ENCODE data around the gene DPH1.

The DPH1 gene

GRCh38 chr17:2049333-2050299 lies 19.7 kb downstream of the DPH1 start:
- Histone ChIP-seq H3K9ac (ENCODE audit: low read depth in 1 of 2, low read length in 2 of 2) (peak overlapping the region; percentile 32 to 70), H3K27me3 (ENCODE audit: control insufficient read depth in 2 of 2, insufficient read depth in 2 of 2, low read length in 2 of 2) (peaks cover 10 to 17% of the 10 kb centered on the region in 2 donors), H3K9me3 (ENCODE audit: control insufficient read depth in 2 of 2, low read length in 2 of 2) (no peaks in the 10 kb centered on the region), H3K4me1 (ENCODE audit: control insufficient read depth in 2 of 2, insufficient read depth in 2 of 2, low read length in 2 of 2) (peaks cover 11 to 18% of the 10 kb centered on the region in 2 donors), H3K36me3 (ENCODE audit: control insufficient read depth in 2 of 2, insufficient read depth in 2 of 2, low read length in 2 of 2) (no peaks in the 10 kb centered on the region), H3K27ac (ENCODE audit: low read depth in 2 of 2, low read length in 2 of 2) (peak overlapping the region; percentile 32 to 37), H3K4me3 (ENCODE audit: low read length in 2 of 2) (peak overlapping the region; percentile 75 to 78)

- Histone ChIP-seq H3K27ac (ENCODE audit: low read depth in 2 of 2, low read length in 2 of 2) (no peak overlapping the region), H3K36me3 (ENCODE audit: control insufficient read depth in 2 of 2, insufficient read depth in 2 of 2, low read length in 2 of 2) (no peaks in the 10 kb centered on the region), H3K9ac (ENCODE audit: low read depth in 1 of 2, low read length in 2 of 2) (no peak overlapping the region), H3K4me1 (ENCODE audit: control insufficient read depth in 2 of 2, insufficient read depth in 2 of 2, low read length in 2 of 2) (peaks cover 11 to 22% of the 10 kb centered on the region in 2 donors), H3K9me3 (ENCODE audit: control insufficient read depth in 2 of 2, low read length in 2 of 2) (no peaks in the 10 kb centered on the region), H3K4me3 (ENCODE audit: low read length in 2 of 2) (peak overlapping the region; percentile 26 to 78), H3K27me3 (ENCODE audit: control insufficient read depth in 2 of 2, insufficient read depth in 2 of 2, low read length in 2 of 2) (peaks cover 10 to 18% of the 10 kb centered on the region in 2 donors)
Measured at GRCh38 chr17:2050300-2051060, 20.5 kb downstream of the DPH1 start.

- Histone ChIP-seq H3K4me1 (ENCODE audit: control insufficient read depth in 2 of 2, insufficient read depth in 2 of 2, low read length in 2 of 2) (peaks cover 11 to 26% of the 10 kb centered on the region in 2 donors), H3K36me3 (ENCODE audit: control insufficient read depth in 2 of 2, insufficient read depth in 2 of 2, low read length in 2 of 2) (no peaks in the 10 kb centered on the region), H3K9me3 (ENCODE audit: control insufficient read depth in 2 of 2, low read length in 2 of 2) (no peaks in the 10 kb centered on the region), H3K9ac (ENCODE audit: low read depth in 1 of 2, low read length in 2 of 2) (no peak overlapping the region), H3K27ac (ENCODE audit: low read depth in 2 of 2, low read length in 2 of 2) (no peak overlapping the region), H3K27me3 (ENCODE audit: control insufficient read depth in 2 of 2, insufficient read depth in 2 of 2, low read length in 2 of 2) (peaks cover 10 to 20% of the 10 kb centered on the region in 2 donors), H3K4me3 (ENCODE audit: low read length in 2 of 2) (no peak overlapping the region)
Measured at GRCh38 chr17:2051061-2051932, 21.3 kb downstream of the DPH1 start.

GRCh38 chr17:2051933-2052559 lies 22.1 kb downstream of the DPH1 start:
- no peak overlapping the region for H3K4me3 ChIP-seq (ENCODE audit: low read length in 2 of 2)
- H3K9me3 ChIP-seq (ENCODE audit: control insufficient read depth in 2 of 2, low read length in 2 of 2), result no peaks in the 10 kb centered on the region
- H3K27ac ChIP-seq (ENCODE audit: low read depth in 2 of 2, low read length in 2 of 2), result no peak overlapping the region
- no peak overlapping the region for H3K9ac ChIP-seq (ENCODE audit: low read depth in 1 of 2, low read length in 2 of 2)
- H3K27me3 ChIP-seq (ENCODE audit: control insufficient read depth in 2 of 2, insufficient read depth in 2 of 2, low read length in 2 of 2), result peaks cover 10 to 23% of the 10 kb centered on the region in 2 donors
- H3K4me1 ChIP-seq (ENCODE audit: control insufficient read depth in 2 of 2, insufficient read depth in 2 of 2, low read length in 2 of 2), result peaks cover 15 to 31% of the 10 kb centered on the region in 2 donors
- no peaks in the 10 kb centered on the region for H3K36me3 ChIP-seq (ENCODE audit: control insufficient read depth in 2 of 2, insufficient read depth in 2 of 2, low read length in 2 of 2)

DNA sequence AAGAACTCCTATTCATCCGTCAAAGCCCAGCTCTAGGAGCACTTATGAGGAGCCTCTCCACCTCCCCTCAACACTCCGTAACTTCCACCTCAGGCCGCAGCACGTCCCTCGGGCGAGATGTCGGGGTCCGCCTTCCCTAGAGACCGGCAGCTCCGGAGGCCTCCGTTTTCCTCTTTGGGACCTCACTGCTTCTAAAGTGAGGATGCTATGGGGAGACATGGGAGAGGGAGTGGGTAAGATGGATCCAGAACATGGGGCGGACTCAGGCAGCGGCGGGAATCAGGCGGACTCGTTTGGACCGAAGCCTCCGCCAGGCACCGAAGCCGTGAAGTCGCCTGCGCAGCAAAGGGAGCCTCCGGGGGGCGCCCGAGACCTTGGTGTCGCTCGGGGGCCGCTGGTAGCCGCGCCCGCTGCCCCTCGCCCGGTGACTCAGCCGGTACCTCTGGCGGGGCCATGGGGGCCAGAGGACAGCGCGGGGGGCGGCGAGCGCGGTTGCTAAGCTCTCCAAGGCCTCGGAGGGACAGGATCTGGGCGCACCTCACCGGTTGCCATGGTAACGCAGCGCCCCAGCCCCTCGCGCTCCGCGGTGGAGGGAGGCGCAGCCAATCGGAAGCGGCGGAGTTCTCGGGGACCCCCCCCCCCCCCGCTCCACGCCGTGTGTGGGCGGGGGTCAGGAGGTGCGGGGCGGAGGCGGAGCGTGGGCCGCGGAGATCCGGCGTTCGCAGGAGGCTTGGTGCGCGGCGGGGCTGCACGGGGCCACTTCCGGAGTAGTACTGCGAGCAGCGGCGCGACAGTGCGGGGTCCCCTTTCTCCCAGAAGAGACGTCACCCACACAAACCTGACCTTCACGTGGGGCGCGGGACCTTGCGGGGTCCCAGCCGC lies 23.7 kb downstream of the DPH1 start:
- H3K4me3 ChIP-seq (ENCODE audit: low read length in 2 of 2), result peak overlapping the region; percentile 55 to 61
- H3K4me1 ChIP-seq (ENCODE audit: control insufficient read depth in 2 of 2, insufficient read depth in 2 of 2, low read length in 2 of 2), result peaks cover 22 to 38% of the 10 kb centered on the region in 2 donors
- no peaks in the 10 kb centered on the region for H3K36me3 ChIP-seq (ENCODE audit: control insufficient read depth in 2 of 2, insufficient read depth in 2 of 2, low read length in 2 of 2)
- peaks cover 13 to 31% of the 10 kb centered on the region in 2 donors for H3K27me3 ChIP-seq (ENCODE audit: control insufficient read depth in 2 of 2, insufficient read depth in 2 of 2, low read length in 2 of 2)
- H3K9me3 ChIP-seq (ENCODE audit: control insufficient read depth in 2 of 2, low read length in 2 of 2), result no peaks in the 10 kb centered on the region
- peak overlapping the region in 1 of 2 donors; percentile 14 for H3K9ac ChIP-seq (ENCODE audit: low read depth in 1 of 2, low read length in 2 of 2)
- H3K27ac ChIP-seq (ENCODE audit: low read depth in 2 of 2, low read length in 2 of 2), result peak overlapping the region; percentile 67 to 84

- peaks cover 13 to 31% of the 10 kb centered on the region in 2 donors for H3K27me3 ChIP-seq (ENCODE audit: control insufficient read depth in 2 of 2, insufficient read depth in 2 of 2, low read length in 2 of 2)
- no peaks in the 10 kb centered on the region for H3K9me3 ChIP-seq (ENCODE audit: control insufficient read depth in 2 of 2, low read length in 2 of 2)
- no peaks in the 10 kb centered on the region for H3K36me3 ChIP-seq (ENCODE audit: control insufficient read depth in 2 of 2, insufficient read depth in 2 of 2, low read length in 2 of 2)
- H3K4me3 ChIP-seq (ENCODE audit: low read length in 2 of 2), result peak overlapping the region; percentile 55 to 61
- peak overlapping the region in 1 of 2 donors; percentile 41 for H3K9ac ChIP-seq (ENCODE audit: low read depth in 1 of 2, low read length in 2 of 2)
- H3K27ac ChIP-seq (ENCODE audit: low read depth in 2 of 2, low read length in 2 of 2), result peak overlapping the region; percentile 67 to 84
- peaks cover 20 to 34% of the 10 kb centered on the region in 2 donors for H3K4me1 ChIP-seq (ENCODE audit: control insufficient read depth in 2 of 2, insufficient read depth in 2 of 2, low read length in 2 of 2)
Measured at GRCh38 chr17:2054262-2054511, 24.2 kb downstream of the DPH1 start.

DNA sequence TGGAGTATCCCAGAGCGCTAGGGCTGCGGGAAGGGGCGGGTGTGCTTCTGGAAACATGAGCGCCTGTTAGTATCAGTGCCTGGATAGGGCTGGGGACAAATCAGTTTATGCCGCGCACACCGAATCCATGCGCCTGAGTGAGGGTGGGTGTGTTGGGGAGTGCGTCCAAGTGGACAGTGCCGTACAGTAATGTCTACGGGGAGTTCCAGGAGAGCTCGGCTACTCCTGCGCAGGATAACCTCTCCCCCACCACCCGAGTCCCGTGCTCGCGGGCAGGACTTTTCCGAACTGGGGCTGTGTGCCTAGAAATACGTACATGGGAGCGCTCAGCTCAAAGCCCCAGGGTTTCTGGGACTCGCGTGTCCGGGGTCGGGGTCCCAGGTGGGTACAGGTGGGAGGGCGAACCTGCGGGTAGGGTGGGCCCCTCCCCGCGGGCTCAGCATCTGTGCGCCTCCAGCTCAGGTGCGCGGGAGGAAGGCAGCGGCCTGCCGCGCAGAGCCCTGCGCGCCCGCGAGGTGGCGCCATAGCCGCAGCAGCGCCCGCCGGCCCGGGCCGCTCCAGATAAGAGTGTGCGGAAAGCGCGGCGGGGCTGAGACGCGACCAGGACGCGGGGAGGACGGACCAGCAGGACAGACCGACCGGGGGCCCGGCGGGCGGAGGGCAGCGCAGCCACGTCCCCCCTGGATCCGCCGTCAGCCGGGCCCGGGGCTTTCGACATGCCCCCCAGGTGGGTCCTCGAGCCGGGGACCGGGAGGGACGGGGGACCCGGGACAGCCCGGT lies 24.7 kb downstream of the DPH1 start, which contains the start of gene HIC1:
Gene HIC1, plus strand, starts transcription at position 592 of the 780 bp plus-strand sequence. CDS start 1,588 bp downstream, outside the sequence.
- Histone ChIP-seq H3K27me3 (ENCODE audit: control insufficient read depth in 2 of 2, insufficient read depth in 2 of 2, low read length in 2 of 2) (peaks cover 13 to 31% of the 10 kb centered on the region in 2 donors), H3K4me3 (ENCODE audit: low read length in 2 of 2) (peak within 1 kb of the TSS; percentile 58 to 61), H3K9ac (ENCODE audit: low read depth in 1 of 2, low read length in 2 of 2) (peak within 1 kb of the TSS; percentile 41), H3K27ac (ENCODE audit: low read depth in 2 of 2, low read length in 2 of 2) (peak within 1 kb of the TSS; percentile 72 to 84), H3K9me3 (ENCODE audit: control insufficient read depth in 2 of 2, low read length in 2 of 2) (no peaks in the 10 kb centered on the region), H3K4me1 (ENCODE audit: control insufficient read depth in 2 of 2, insufficient read depth in 2 of 2, low read length in 2 of 2) (peaks cover 16 to 33% of the 10 kb centered on the region in 2 donors), H3K36me3 (ENCODE audit: control insufficient read depth in 2 of 2, insufficient read depth in 2 of 2, low read length in 2 of 2) (no peaks in the 10 kb centered on the region)

Measured in mucosa of rectum (tissue), 2 donors.